ENCODE data around the gene NCOR1.
"Not testable (repeated sequence)": the region's sequence is repeated elsewhere in the genome, so short reads cannot be mapped to it uniquely, and the experiment has no call there.

The NCOR1 gene

GRCh38 chr17:16178836-16179235, 36.5 kb downstream of the NCOR1 start:
- H3K27me3 ChIP-seq (ENCODE audit: control insufficient read depth, insufficient read depth, low read length), result no peaks in the 10 kb centered on the region
- no peak overlapping the region for H3K4me3 ChIP-seq (ENCODE audit: low read length)
- H3K36me3 ChIP-seq (ENCODE audit: control insufficient read depth, insufficient read depth, low read length), result no peaks in the 10 kb centered on the region
- no peaks in the 10 kb centered on the region for H3K4me1 ChIP-seq (ENCODE audit: control insufficient read depth, insufficient read depth, low read length)
- H3K9me3 ChIP-seq (ENCODE audit: control insufficient read depth, low read length), result no peaks in the 10 kb centered on the region
- H3K9ac ChIP-seq (ENCODE audit: low read length), result no peak overlapping the region

- Histone ChIP-seq H3K4me1 (ENCODE audit: control insufficient read depth, insufficient read depth, low read length) (peaks cover 10% of the 10 kb centered on the region), H3K4me3 (ENCODE audit: low read length) (no peak overlapping the region), H3K36me3 (ENCODE audit: control insufficient read depth, insufficient read depth, low read length) (no peaks in the 10 kb centered on the region), H3K9me3 (ENCODE audit: control insufficient read depth, low read length) (no peaks in the 10 kb centered on the region), H3K9ac (ENCODE audit: low read length) (no peak overlapping the region), H3K27me3 (ENCODE audit: control insufficient read depth, insufficient read depth, low read length) (no peaks in the 10 kb centered on the region)
These were observed 43.7 kb downstream of the NCOR1 start for GRCh38 chr17:16171613-16172012.

- not testable (repeated sequence) for H3K9me3 ChIP-seq (ENCODE audit: control insufficient read depth, low read length)
These were observed 48.6 kb downstream of the NCOR1 start for GRCh38 chr17:16166766-16167165.

GRCh38 chr17:16158714-16159113, 56.6 kb downstream of the NCOR1 start:
- Histone ChIP-seq H3K9ac (ENCODE audit: low read length) (no peak overlapping the region), H3K36me3 (ENCODE audit: control insufficient read depth, insufficient read depth, low read length) (peaks cover 6% of the 10 kb centered on the region), H3K4me1 (ENCODE audit: control insufficient read depth, insufficient read depth, low read length) (peaks cover 14% of the 10 kb centered on the region)

More at GRCh38 chr17:16166766-16167165, 48.6 kb downstream of the NCOR1 start:
- not testable (repeated sequence) for H3K9ac ChIP-seq (ENCODE audit: low read length); H3K4me1 ChIP-seq (ENCODE audit: control insufficient read depth, insufficient read depth, low read length); H3K36me3 ChIP-seq (ENCODE audit: control insufficient read depth, insufficient read depth, low read length); H3K27me3 ChIP-seq (ENCODE audit: control insufficient read depth, insufficient read depth, low read length); H3K4me3 ChIP-seq (ENCODE audit: low read length)

GRCh38 chr17:16155536-16155935, 59.8 kb downstream of the NCOR1 start:
- peaks cover 6% of the 10 kb centered on the region for H3K36me3 ChIP-seq (ENCODE audit: control insufficient read depth, insufficient read depth, low read length)
- no peaks in the 10 kb centered on the region for H3K27me3 ChIP-seq (ENCODE audit: control insufficient read depth, insufficient read depth, low read length)
- H3K4me3 ChIP-seq (ENCODE audit: low read length), result no peak overlapping the region

More at GRCh38 chr17:16158714-16159113, 56.6 kb downstream of the NCOR1 start:
- no peaks in the 10 kb centered on the region for H3K9me3 ChIP-seq (ENCODE audit: control insufficient read depth, low read length)
- H3K4me3 ChIP-seq (ENCODE audit: low read length), result no peak overlapping the region
- no peaks in the 10 kb centered on the region for H3K27me3 ChIP-seq (ENCODE audit: control insufficient read depth, insufficient read depth, low read length)

GRCh38 chr17:16152326-16152725, 63.0 kb downstream of the NCOR1 start:
- not testable (repeated sequence) for H3K36me3 ChIP-seq (ENCODE audit: control insufficient read depth, insufficient read depth, low read length); H3K9me3 ChIP-seq (ENCODE audit: control insufficient read depth, low read length); H3K4me1 ChIP-seq (ENCODE audit: control insufficient read depth, insufficient read depth, low read length); H3K9ac ChIP-seq (ENCODE audit: low read length); H3K27me3 ChIP-seq (ENCODE audit: control insufficient read depth, insufficient read depth, low read length); H3K4me3 ChIP-seq (ENCODE audit: low read length)

More at GRCh38 chr17:16155536-16155935, 59.8 kb downstream of the NCOR1 start:
- H3K9ac ChIP-seq (ENCODE audit: low read length), result no peak overlapping the region
- H3K9me3 ChIP-seq (ENCODE audit: control insufficient read depth, low read length), result no peaks in the 10 kb centered on the region
- H3K4me1 ChIP-seq (ENCODE audit: control insufficient read depth, insufficient read depth, low read length), result peaks cover 14% of the 10 kb centered on the region

GRCh38 chr17:16150251-16150856, 65.0 kb downstream of the NCOR1 start:
- Histone ChIP-seq H3K36me3 (ENCODE audit: control insufficient read depth, insufficient read depth, low read length) (no peaks in the 10 kb centered on the region), H3K27me3 (ENCODE audit: control insufficient read depth, insufficient read depth, low read length) (no peaks in the 10 kb centered on the region)

GRCh38 chr17:16148596-16148995, 66.7 kb downstream of the NCOR1 start:
- Histone ChIP-seq H3K9me3 (ENCODE audit: control insufficient read depth, low read length) (no peaks in the 10 kb centered on the region), H3K27me3 (ENCODE audit: control insufficient read depth, insufficient read depth, low read length) (no peaks in the 10 kb centered on the region), H3K4me3 (ENCODE audit: low read length) (no peak overlapping the region), H3K4me1 (ENCODE audit: control insufficient read depth, insufficient read depth, low read length) (no peaks in the 10 kb centered on the region), H3K36me3 (ENCODE audit: control insufficient read depth, insufficient read depth, low read length) (no peaks in the 10 kb centered on the region), H3K9ac (ENCODE audit: low read length) (no peak overlapping the region)

More at GRCh38 chr17:16150251-16150856, 65.0 kb downstream of the NCOR1 start:
- Histone ChIP-seq H3K4me1 (ENCODE audit: control insufficient read depth, insufficient read depth, low read length) (no peaks in the 10 kb centered on the region), H3K9me3 (ENCODE audit: control insufficient read depth, low read length) (no peaks in the 10 kb centered on the region), H3K4me3 (ENCODE audit: low read length) (no peak overlapping the region), H3K9ac (ENCODE audit: low read length) (no peak overlapping the region)

GRCh38 chr17:16145319-16145890, 69.9 kb downstream of the NCOR1 start:
- not testable (repeated sequence) for H3K27me3 ChIP-seq (ENCODE audit: control insufficient read depth, insufficient read depth, low read length); H3K4me3 ChIP-seq (ENCODE audit: low read length); H3K9ac ChIP-seq (ENCODE audit: low read length); H3K4me1 ChIP-seq (ENCODE audit: control insufficient read depth, insufficient read depth, low read length); H3K9me3 ChIP-seq (ENCODE audit: control insufficient read depth, low read length); H3K36me3 ChIP-seq (ENCODE audit: control insufficient read depth, insufficient read depth, low read length)

GRCh38 chr17:16141685-16142084, 73.6 kb downstream of the NCOR1 start:
- no peaks in the 10 kb centered on the region for H3K9me3 ChIP-seq (ENCODE audit: control insufficient read depth, low read length)
- no peak overlapping the region for H3K9ac ChIP-seq (ENCODE audit: low read length)
- H3K4me3 ChIP-seq (ENCODE audit: low read length), result no peak overlapping the region
- peaks cover 6% of the 10 kb centered on the region for H3K36me3 ChIP-seq (ENCODE audit: control insufficient read depth, insufficient read depth, low read length)
- no peaks in the 10 kb centered on the region for H3K27me3 ChIP-seq (ENCODE audit: control insufficient read depth, insufficient read depth, low read length)
- no peaks in the 10 kb centered on the region for H3K4me1 ChIP-seq (ENCODE audit: control insufficient read depth, insufficient read depth, low read length)

- no peaks in the 10 kb centered on the region for H3K4me1 ChIP-seq (ENCODE audit: control insufficient read depth, insufficient read depth, low read length)
- peaks cover 7% of the 10 kb centered on the region for H3K36me3 ChIP-seq (ENCODE audit: control insufficient read depth, insufficient read depth, low read length)
- H3K4me3 ChIP-seq (ENCODE audit: low read length), result no peak overlapping the region
- no peak overlapping the region for H3K9ac ChIP-seq (ENCODE audit: low read length)
- H3K9me3 ChIP-seq (ENCODE audit: control insufficient read depth, low read length), result no peaks in the 10 kb centered on the region
- H3K27me3 ChIP-seq (ENCODE audit: control insufficient read depth, insufficient read depth, low read length), result no peaks in the 10 kb centered on the region
These were observed 74.5 kb downstream of the NCOR1 start for GRCh38 chr17:16140854-16141253.

GRCh38 chr17:16135461-16135860, 79.9 kb downstream of the NCOR1 start:
- H3K27me3 ChIP-seq (ENCODE audit: control insufficient read depth, insufficient read depth, low read length), result no peaks in the 10 kb centered on the region
- peaks cover 6% of the 10 kb centered on the region for H3K36me3 ChIP-seq (ENCODE audit: control insufficient read depth, insufficient read depth, low read length)
- no peak overlapping the region for H3K4me3 ChIP-seq (ENCODE audit: low read length)
- H3K9me3 ChIP-seq (ENCODE audit: control insufficient read depth, low read length), result no peaks in the 10 kb centered on the region
- no peaks in the 10 kb centered on the region for H3K4me1 ChIP-seq (ENCODE audit: control insufficient read depth, insufficient read depth, low read length)
- no peak overlapping the region for H3K9ac ChIP-seq (ENCODE audit: low read length)

Data from mucosa of stomach (tissue), 1 donor.